Neural progenitor cell (in vitro differentiated cells): Measurements from ENCODE around the gene MMP28.

Experiments
- CTCF ChIP-seq: fragments of 200-600 bp; sonication (generic); IDR thresholded peaks from 2 replicates; pipeline ENCODE4 v1.5.1; 2017; ENCODE audit warnings: antibody characterized with exemption, mild to moderate bottlenecking
- EZH2 ChIP-seq: fragments of 200-600 bp; sonication (generic); IDR thresholded peaks from 2 replicates; pipeline ENCODE4 v1.6.1; 2017; ENCODE audit warnings: antibody characterized with exemption, mild to moderate bottlenecking, moderate library complexity

GRCh38 chr17:35799942-35800341 is 4.5 kb upstream of the MMP28 start:
- TF ChIP-seq CTCF (no peak), EZH2 (no peak)
